ENCODE data around the gene ZNF592.
"Not testable (repeated sequence)": the region's sequence is repeated elsewhere in the genome, so short reads cannot be mapped to it uniquely, and the experiment has no call there.

ZNF592 gene

GRCh38 chr15:84831613-84832012 is 83.2 kb downstream of the ZNF592 start:
- DNase-seq = no peak

GRCh38 chr15:84832448-84833040 is 84.2 kb downstream of the ZNF592 start:
- no peak for DNase-seq

GRCh38 chr15:84833447-84834228 is 85.2 kb downstream of the ZNF592 start:
- no peak for DNase-seq

- DNase-seq = no peak
Observed at GRCh38 chr15:84834229-84834955, 86.0 kb downstream of the ZNF592 start.

- DNase-seq = no peak
Observed at GRCh38 chr15:84834969-84835368, 86.6 kb downstream of the ZNF592 start.

- DNase-seq = no peak
Observed at GRCh38 chr15:84835661-84836337, 87.4 kb downstream of the ZNF592 start.

GRCh38 chr15:84836844-84837243 is 88.5 kb downstream of the ZNF592 start:
- no peak for DNase-seq

GRCh38 chr15:84839714-84840113 is 91.3 kb downstream of the ZNF592 start:
- DNase-seq = no peak

GRCh38 chr15:84840255-84840654 is 91.9 kb downstream of the ZNF592 start:
- no peak for DNase-seq

- no peak for DNase-seq
Observed at GRCh38 chr15:84840741-84841429, 92.5 kb downstream of the ZNF592 start.

GRCh38 chr15:84842781-84843180 is 94.4 kb downstream of the ZNF592 start:
- DNase-seq = no peak

- no peak for DNase-seq
Observed at GRCh38 chr15:84844964-84845363, 96.6 kb downstream of the ZNF592 start.

GRCh38 chr15:84845631-84846030 is 97.2 kb downstream of the ZNF592 start:
- not testable (repeated sequence) for DNase-seq

- no peak for DNase-seq
Observed at GRCh38 chr15:84846269-84846668, 97.9 kb downstream of the ZNF592 start.

GRCh38 chr15:84847382-84847781 is 99.0 kb downstream of the ZNF592 start:
- no peak for DNase-seq

- no peak for DNase-seq
Observed at GRCh38 chr15:84852212-84852611, 103.8 kb downstream of the ZNF592 start.

GRCh38 chr15:84855136-84855535 is 106.7 kb downstream of the ZNF592 start:
- DNase-seq = no peak

- DNase-seq = no peak
Observed at GRCh38 chr15:84855765-84856164, 107.4 kb downstream of the ZNF592 start.

All from effector CD8-positive, alpha-beta T cell (primary cell).